ENCODE measurements around the gene FOXI1. TPM values are rescaled to one million over a fixed set of nuclear protein-coding genes. Genes with fewer than 3 reads are reported as not detected.

The FOXI1 gene
- total RNA-seq, 4 donors from 2014 or later: not detected

DNA sequence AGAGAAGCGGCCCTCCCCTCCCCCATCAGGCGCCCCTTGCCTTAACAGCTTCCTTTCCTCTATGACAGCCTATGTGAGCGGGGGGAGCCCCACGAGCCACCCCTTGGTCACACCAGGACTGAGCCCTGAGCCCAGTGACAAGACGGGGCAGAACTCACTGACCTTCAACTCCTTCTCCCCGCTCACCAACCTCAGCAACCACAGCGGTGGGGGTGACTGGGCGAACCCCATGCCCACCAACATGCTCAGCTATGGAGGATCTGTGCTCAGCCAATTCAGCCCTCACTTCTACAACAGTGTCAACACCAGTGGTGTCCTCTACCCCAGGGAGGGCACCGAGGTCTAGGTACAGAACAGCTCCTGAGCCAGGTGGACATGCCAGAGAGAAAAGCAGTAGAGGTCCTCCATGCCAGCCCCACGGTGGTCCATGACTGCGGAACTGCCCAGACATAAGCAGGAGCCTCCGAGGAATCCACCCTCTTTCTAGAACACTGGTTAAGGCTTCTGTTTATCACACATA lies 2.6 kb downstream of the FOXI1 start:
- no peak for TF ChIP-seq EP300 (IDR thresholded peaks at IDR 0.05)
- TF ChIP-seq POLR2A (IDR thresholded peaks at IDR 0.05): no peak
- TF ChIP-seq POLR2AphosphoS5 (IDR thresholded peaks at IDR 0.05): no peak
- TF ChIP-seq, protein P1, sequence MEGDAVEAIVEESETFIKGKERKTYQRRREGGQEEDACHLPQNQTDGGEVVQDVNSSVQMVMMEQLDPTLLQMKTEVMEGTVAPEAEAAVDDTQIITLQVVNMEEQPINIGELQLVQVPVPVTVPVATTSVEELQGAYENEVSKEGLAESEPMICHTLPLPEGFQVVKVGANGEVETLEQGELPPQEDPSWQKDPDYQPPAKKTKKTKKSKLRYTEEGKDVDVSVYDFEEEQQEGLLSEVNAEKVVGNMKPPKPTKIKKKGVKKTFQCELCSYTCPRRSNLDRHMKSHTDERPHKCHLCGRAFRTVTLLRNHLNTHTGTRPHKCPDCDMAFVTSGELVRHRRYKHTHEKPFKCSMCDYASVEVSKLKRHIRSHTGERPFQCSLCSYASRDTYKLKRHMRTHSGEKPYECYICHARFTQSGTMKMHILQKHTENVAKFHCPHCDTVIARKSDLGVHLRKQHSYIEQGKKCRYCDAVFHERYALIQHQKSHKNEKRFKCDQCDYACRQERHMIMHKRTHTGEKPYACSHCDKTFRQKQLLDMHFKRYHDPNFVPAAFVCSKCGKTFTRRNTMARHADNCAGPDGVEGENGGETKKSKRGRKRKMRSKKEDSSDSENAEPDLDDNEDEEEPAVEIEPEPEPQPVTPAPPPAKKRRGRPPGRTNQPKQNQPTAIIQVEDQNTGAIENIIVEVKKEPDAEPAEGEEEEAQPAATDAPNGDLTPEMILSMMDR (IDR thresholded peaks at IDR 0.05): no peak
- Histone ChIP-seq H3K4me3 (no peak overlapping the region), H3K9me3 (no peaks in the 10 kb centered on the region), H3K4me1 (no peaks in the 10 kb centered on the region), H3K27me3 (peaks cover 7% of the 10 kb centered on the region), H3K27ac (no peak overlapping the region), H3K36me3 (no peaks in the 10 kb centered on the region)
- WGBS, 2 donors (ENCODE audit: low coverage in 1 of 2): 74% methylated on average over 6 of the region's 12 CpGs; no CpG with 5 or more reads in 1 of the 2 donors
- ATAC-seq: no peak

DNA sequence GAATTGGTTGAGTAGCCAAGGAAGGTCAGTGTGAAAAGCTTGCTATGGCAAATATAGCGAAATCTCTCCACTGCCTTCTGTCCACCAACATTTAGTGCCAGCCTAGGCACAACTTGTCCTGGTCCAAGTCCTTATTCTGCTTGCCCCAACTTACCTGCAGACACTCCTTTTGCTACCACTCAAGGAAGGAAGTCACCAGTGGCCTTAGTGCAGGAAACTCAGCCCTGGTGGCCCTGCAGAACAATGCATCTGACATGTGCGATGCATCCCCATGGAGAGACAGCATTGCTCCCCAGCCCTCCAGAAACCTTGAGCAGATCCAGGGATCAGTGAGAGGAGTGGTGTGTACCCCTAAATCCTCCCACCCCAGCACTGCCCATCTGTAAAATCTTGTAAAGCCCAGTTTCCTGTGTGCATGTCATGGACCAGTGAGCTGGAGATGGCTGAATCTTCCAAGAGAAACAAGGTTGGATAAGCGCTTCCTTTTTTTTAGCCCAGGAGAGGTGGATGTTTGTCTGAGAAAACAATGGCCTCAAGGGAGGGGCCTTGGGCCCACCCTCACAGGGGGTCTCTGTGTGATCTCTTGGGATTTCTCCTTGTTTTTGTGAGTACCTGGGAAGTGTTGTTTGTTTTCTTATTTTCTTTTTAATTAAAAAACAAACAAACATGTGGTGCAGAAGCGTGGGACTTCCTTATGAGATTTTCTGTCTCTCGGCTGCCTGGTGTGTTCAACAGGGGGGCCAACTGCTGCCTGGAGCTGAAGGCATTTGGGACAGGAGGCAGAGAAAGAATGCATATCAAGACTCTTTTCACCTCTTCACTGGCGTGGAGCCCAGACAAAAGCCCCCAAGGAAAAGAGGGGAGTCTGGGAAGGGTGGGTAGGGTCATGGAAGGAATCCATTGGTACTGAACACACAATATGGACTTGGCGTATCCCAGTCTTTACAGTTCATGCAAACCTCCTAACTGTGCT lies 3.6 kb downstream of the FOXI1 start:
- H3K27me3 ChIP-seq: peaks cover 7% of the 10 kb centered on the region
- WGBS, 2 donors (ENCODE audit: low coverage in 1 of 2): 87 to 91% methylated on average over 5 to 6 of the region's 7 CpGs
- TF ChIP-seq POLR2AphosphoS5 (IDR thresholded peaks at IDR 0.05): no peak
- TF ChIP-seq EP300 (IDR thresholded peaks at IDR 0.05): no peak
- TF ChIP-seq, protein P1 (IDR thresholded peaks at IDR 0.05): no peak

DNA sequence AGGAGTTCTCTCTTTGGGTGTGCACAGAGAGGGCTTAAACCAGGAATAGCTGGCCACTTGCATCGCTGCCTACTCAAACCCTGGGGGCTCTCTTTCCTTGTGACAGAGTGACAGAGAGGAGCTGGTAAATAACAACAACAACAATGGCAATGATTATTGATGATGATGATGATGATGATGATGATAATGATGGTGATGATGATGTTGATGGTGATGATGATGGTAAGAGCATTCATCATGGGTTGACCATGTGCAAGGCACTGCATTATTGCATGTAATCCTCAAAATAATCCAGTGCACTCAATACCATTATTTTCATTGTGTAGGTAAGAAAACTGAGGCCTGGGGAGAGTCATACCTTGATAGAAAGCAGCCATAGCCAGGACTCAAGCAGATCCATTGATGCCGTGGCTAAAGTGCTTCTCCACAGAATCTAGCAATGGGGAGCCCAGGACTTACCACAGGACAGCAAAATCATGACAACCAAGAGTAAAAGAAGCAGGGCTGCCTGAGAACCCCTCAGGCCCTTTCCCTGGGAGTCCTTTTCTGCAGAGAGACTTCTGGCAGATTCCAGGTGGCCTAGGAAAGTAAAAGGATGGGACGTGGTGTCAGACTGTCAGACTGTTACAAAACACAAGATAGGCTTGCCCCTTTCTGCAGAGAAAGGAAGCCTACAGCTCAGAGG lies 4.8 kb downstream of the FOXI1 start:
- WGBS, 2 donors (ENCODE audit: low coverage in 1 of 2): 50 to 70% methylated on average over 2 of the region's 3 CpGs
- Histone ChIP-seq H3K36me3 (no peaks in the 10 kb centered on the region), H3K27me3 (peaks cover 7% of the 10 kb centered on the region), H3K4me3 (no peak overlapping the region), H3K4me1 (no peaks in the 10 kb centered on the region), H3K9me3 (no peaks in the 10 kb centered on the region), H3K27ac (no peak overlapping the region)
- TF ChIP-seq POLR2AphosphoS5 (IDR thresholded peaks at IDR 0.05) (no peak), EP300 (IDR thresholded peaks at IDR 0.05) (no peak)
- TF ChIP-seq, protein P1 (IDR thresholded peaks at IDR 0.05): no peak
- no peak for ATAC-seq

More for the DNA sequence above, 3.6 kb downstream of the FOXI1 start:
- Histone ChIP-seq H3K36me3 (no peaks in the 10 kb centered on the region), H3K9me3 (no peaks in the 10 kb centered on the region), H3K27ac (no peak overlapping the region), H3K4me3 (no peak overlapping the region), H3K4me1 (no peaks in the 10 kb centered on the region)
- ATAC-seq: no peak

DNA sequence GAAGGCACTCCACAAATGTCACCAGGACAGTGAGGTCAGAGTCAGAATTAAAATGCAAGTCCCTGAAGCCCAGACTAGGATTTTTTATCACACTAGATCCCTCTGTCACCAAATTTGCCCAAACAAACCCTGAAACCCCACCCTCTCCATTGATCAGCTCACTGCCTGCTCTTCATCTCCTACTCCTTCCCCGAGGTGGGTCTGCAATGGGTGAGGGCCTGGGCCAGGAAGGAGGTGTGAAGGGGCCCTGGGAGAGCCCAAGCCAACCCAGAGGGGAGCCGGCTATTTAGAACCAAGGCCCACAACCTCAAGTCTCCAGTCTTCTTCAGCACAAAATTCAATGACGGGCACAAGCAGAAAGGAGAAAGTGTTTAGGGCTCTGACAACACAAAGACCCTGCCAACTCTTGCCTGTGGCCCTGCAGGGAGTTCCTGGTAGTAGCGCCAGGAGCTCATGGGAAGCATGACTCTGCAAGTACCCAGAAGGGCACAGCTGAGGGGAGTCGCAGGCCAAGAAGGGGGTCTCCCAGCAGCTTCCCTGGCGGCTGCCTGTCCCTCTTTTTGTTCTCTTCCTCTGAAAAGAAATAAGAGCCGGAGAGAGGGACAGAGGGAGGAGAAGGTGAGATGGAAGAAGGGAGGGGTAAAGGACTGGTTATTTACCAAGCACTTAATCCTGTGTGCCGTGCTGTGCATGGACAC lies 5.5 kb downstream of the FOXI1 start:
- Histone ChIP-seq H3K9me3 (no peaks in the 10 kb centered on the region), H3K4me3 (no peak overlapping the region), H3K27me3 (no peaks in the 10 kb centered on the region), H3K27ac (no peak overlapping the region), H3K36me3 (no peaks in the 10 kb centered on the region), H3K4me1 (no peaks in the 10 kb centered on the region)
- TF ChIP-seq POLR2A (IDR thresholded peaks at IDR 0.05): no peak
- TF ChIP-seq EP300 (IDR thresholded peaks at IDR 0.05): no peak
- TF ChIP-seq POLR2AphosphoS5 (IDR thresholded peaks at IDR 0.05): no peak
- TF ChIP-seq, protein P1 (IDR thresholded peaks at IDR 0.05): no peak
- no peak for ATAC-seq
- WGBS, 2 donors (ENCODE audit: low coverage in 1 of 2): 60 to 67% methylated on average over 1 to 5 of the region's 8 CpGs

All from gastroesophageal sphincter (tissue), 4 donors.